ENCODE measurements around the gene ANKHD1. TPM values are rescaled to one million over a fixed set of nuclear protein-coding genes. Genes with fewer than 3 reads are reported as not detected.

The ANKHD1 gene
- total RNA-seq, 2 donors from 2014 or later, result 114 to 131 TPM

- Histone ChIP-seq H3K4me3 (no peak overlapping the region), H3K9me3 (no peaks in the 10 kb centered on the region), H3K27ac (no peak overlapping the region), H3K36me3 (replicated peaks in 1 of 2; ENCODE audit: insufficient read depth in 1 of 2, low read depth in 2 of 2) (peaks cover 0 to 30% of the 10 kb centered on the region in 2 donors), H3K27me3 (no peaks in the 10 kb centered on the region), H3K4me1 (no peaks in the 10 kb centered on the region)
- ATAC-seq, result no peak
- intact Hi-C loops (cut with DNase I), result no loop called here
- no peak for DNase-seq
- no peak for TF ChIP-seq CTCF (IDR thresholded peaks at IDR 0.05)
- no peak for TF ChIP-seq POLR2A (IDR thresholded peaks at IDR 0.05)
- 64 to 74% methylated on average over 2 of the region's 2 CpGs for WGBS, 2 donors
Measured at GRCh38 chr5:140524003-140524402, 122.4 kb downstream of the ANKHD1 start.

GRCh38 chr5:140540227-140540626 is 138.6 kb downstream of the ANKHD1 start:
- no peak overlapping the region for H3K4me3 ChIP-seq
- WGBS, 2 donors, result 88% methylated on average over 1 of the region's 1 CpG
- DNase-seq (no peak), ATAC-seq (no peak)
- H3K36me3 ChIP-seq (replicated peaks in 1 of 2; ENCODE audit: insufficient read depth in 1 of 2, low read depth in 2 of 2), result peaks cover 9 to 47% of the 10 kb centered on the region in 2 donors
- no peaks in the 10 kb centered on the region for H3K4me1 ChIP-seq
- no peaks in the 10 kb centered on the region for H3K9me3 ChIP-seq
- TF ChIP-seq CTCF (IDR thresholded peaks at IDR 0.05), result no peak
- H3K27ac ChIP-seq, result no peak overlapping the region
- intact Hi-C loops (cut with DNase I), result no loop called here
- H3K27me3 ChIP-seq, result no peaks in the 10 kb centered on the region

- ATAC-seq, result no peak
- H3K4me3 ChIP-seq, result no peak overlapping the region
- no peaks in the 10 kb centered on the region for H3K27me3 ChIP-seq
- WGBS, 2 donors, result 89% methylated on average over 5 of the region's 5 CpGs
- DNase-seq, result no peak
- intact Hi-C loops (cut with DNase I), result no loop called here
- H3K9me3 ChIP-seq, result no peaks in the 10 kb centered on the region
- H3K36me3 ChIP-seq (replicated peaks in 1 of 2; ENCODE audit: insufficient read depth in 1 of 2, low read depth in 2 of 2), result peaks cover 9 to 37% of the 10 kb centered on the region in 2 donors
- TF ChIP-seq CTCF (IDR thresholded peaks at IDR 0.05), result no peak
- TF ChIP-seq POLR2A (IDR thresholded peaks at IDR 0.05), result no peak
- H3K4me1 ChIP-seq, result peaks cover 21% of the 10 kb centered on the region
- H3K27ac ChIP-seq, result no peak overlapping the region
Measured at GRCh38 chr5:140542972-140543371, 141.3 kb downstream of the ANKHD1 start.

GRCh38 chr5:140544986-140545385 is 143.4 kb downstream of the ANKHD1 start:
- TF ChIP-seq POLR2A (IDR thresholded peaks at IDR 0.05) (no peak), CTCF (IDR thresholded peaks at IDR 0.05) (no peak)
- intact Hi-C loops (cut with DNase I), result no loop called here
- DNase-seq (no peak), ATAC-seq (no peak)
- peaks cover 4 to 27% of the 10 kb centered on the region in 2 donors for H3K36me3 ChIP-seq (replicated peaks in 1 of 2; ENCODE audit: insufficient read depth in 1 of 2, low read depth in 2 of 2)
- no peaks in the 10 kb centered on the region for H3K9me3 ChIP-seq
- peaks cover 41% of the 10 kb centered on the region for H3K4me1 ChIP-seq
- no peaks in the 10 kb centered on the region for H3K27me3 ChIP-seq
- no peak overlapping the region for H3K4me3 ChIP-seq
- WGBS, 2 donors, result 95 to 97% methylated on average over 7 of the region's 7 CpGs
- no peak overlapping the region for H3K27ac ChIP-seq

- Histone ChIP-seq H3K4me3 (no peak overlapping the region), H3K36me3 (replicated peaks in 1 of 2; ENCODE audit: insufficient read depth in 1 of 2, low read depth in 2 of 2) (peaks cover under 1 to 24% of the 10 kb centered on the region in 2 donors), H3K9me3 (no peaks in the 10 kb centered on the region), H3K27me3 (no peaks in the 10 kb centered on the region), H3K4me1 (peaks cover 43% of the 10 kb centered on the region), H3K27ac (peak overlapping the region in 1 of 4 donors; percentile 98)
- intact Hi-C loops (cut with DNase I), result no loop called here
- TF ChIP-seq POLR2A (IDR thresholded peaks at IDR 0.05) (no peak), CTCF (IDR thresholded peaks at IDR 0.05) (no peak)
- DNase-seq, result no peak
- 99% methylated on average over 10 of the region's 10 CpGs for WGBS, 2 donors
- no peak for ATAC-seq
Measured at GRCh38 chr5:140545606-140546005, 144.0 kb downstream of the ANKHD1 start.
